GM21528 (cell line): ENCODE data around the gene CRYZL1.

Experiments
- ATAC-seq: cut with Tn5 transposase; IDR thresholded peaks from one replicate; pipeline ENCODE4 v1.9.1; 2021; ENCODE audit warnings: mild to moderate bottlenecking, moderate library complexity; ENCODE audit not compliant: unreplicated experiment, low FRiP score

CRYZL1 gene

GRCh38 chr21:33567914-33568313 lies 73.6 kb downstream of the CRYZL1 start:
- ATAC-seq: no peak

GRCh38 chr21:33566514-33566913 lies 75.0 kb downstream of the CRYZL1 start:
- ATAC-seq: no peak

- ATAC-seq: no peak
These were observed 79.2 kb downstream of the CRYZL1 start for GRCh38 chr21:33562389-33562788.

- ATAC-seq: no peak
These were observed 80.2 kb downstream of the CRYZL1 start for GRCh38 chr21:33561373-33561772.

- ATAC-seq: no peak
These were observed 80.6 kb downstream of the CRYZL1 start for GRCh38 chr21:33560965-33561364.

GRCh38 chr21:33559813-33560212 lies 81.7 kb downstream of the CRYZL1 start:
- ATAC-seq: no peak

- ATAC-seq: no peak
These were observed 82.6 kb downstream of the CRYZL1 start for GRCh38 chr21:33558777-33559421.

- no peak for ATAC-seq
These were observed 84.1 kb downstream of the CRYZL1 start for GRCh38 chr21:33557447-33557846.

- no peak for ATAC-seq
These were observed 86.6 kb downstream of the CRYZL1 start for GRCh38 chr21:33554982-33555344.

- ATAC-seq: no peak
These were observed 87.1 kb downstream of the CRYZL1 start for GRCh38 chr21:33554236-33554981.

- no peak for ATAC-seq
These were observed 88.4 kb downstream of the CRYZL1 start for GRCh38 chr21:33552999-33553598.

- no peak for ATAC-seq
These were observed 89.2 kb downstream of the CRYZL1 start for GRCh38 chr21:33552093-33552998.

- ATAC-seq: no peak
These were observed 89.9 kb downstream of the CRYZL1 start for GRCh38 chr21:33551664-33552063.

GRCh38 chr21:33550772-33551660 lies 90.5 kb downstream of the CRYZL1 start:
- no peak for ATAC-seq

- ATAC-seq: no peak
These were observed 91.4 kb downstream of the CRYZL1 start for GRCh38 chr21:33549848-33550771.

GRCh38 chr21:33546086-33546485 lies 95.5 kb downstream of the CRYZL1 start:
- ATAC-seq: no peak

GRCh38 chr21:33544451-33545195 lies 96.9 kb downstream of the CRYZL1 start:
- no peak for ATAC-seq

GRCh38 chr21:33543505-33544129 lies 97.9 kb downstream of the CRYZL1 start:
- no peak for ATAC-seq
